K562 treated with DMSO at 1 percent for 12 hours (cell line): ENCODE data around the gene INSL3. TPM values are rescaled to one million over a fixed set of nuclear protein-coding genes. Genes with fewer than 3 reads are reported as not detected.

Experiments used
- total RNA-seq: library from RNA; unstranded; fragments of 300-600 nt; gene quantifications from 2 replicates; pipeline ENCODE4 v1.2.3, GENCODE V29; 2022; ENCODE audit not compliant: insufficient read depth

INSL3 gene
- not detected in 2 replicates for total RNA-seq

GRCh38 chr19:17821190-17821589 lies at the start of gene INSL3:
Gene INSL3, minus strand, starts transcription at chr19:17821519. Its CDS starts 13 bp downstream, at chr19:17821506.

GRCh38 chr19:17859533-17860330 lies 38.4 kb upstream of the INSL3 start, which contains the start of gene RPL18A:
Gene RPL18A, plus strand, starts transcription at chr19:17859910. Its CDS starts 47 bp downstream, at chr19:17859957.

GRCh38 chr19:17847538-17848366 lies 26.4 kb upstream of the INSL3 start, which contains the start of gene JAK3:
Gene JAK3, minus strand, starts transcription at chr19:17847982. Its CDS starts 3,565 bp downstream, at chr19:17844417.

GRCh38 chr19:17794731-17795494 lies 26.4 kb downstream of the INSL3 start, which contains the start of gene B3GNT3:
Gene B3GNT3, plus strand, starts transcription at chr19:17795138. Its CDS starts 12,670 bp downstream, at chr19:17807808.

Other genes with a start within 250 kb of the INSL3 start
- gene UNC13A, start 133.2 kb downstream of the INSL3 start, total RNA-seq = 0.07 and 0.49 TPM in 2 replicates
- 72.4 and 81.5 TPM in 2 replicates for gene MAP1S, start 102.0 kb downstream of the INSL3 start, total RNA-seq
- 21.7 and 33.6 TPM in 2 replicates for gene FCHO1, start 70.0 kb downstream of the INSL3 start, total RNA-seq
- gene B3GNT3, start 26.4 kb downstream of the INSL3 start, total RNA-seq = not detected in 2 replicates
- 0.10 TPM in 1 of 2 replicates, not detected in the other for gene JAK3, start 26.5 kb upstream of the INSL3 start, total RNA-seq
- gene RPL18A, start 38.4 kb upstream of the INSL3 start, total RNA-seq = 7,109 and 9,729 TPM in 2 replicates
- gene SLC5A5, start 50.4 kb upstream of the INSL3 start, total RNA-seq = not detected in 2 replicates
- 99.3 and 108 TPM in 2 replicates for gene CCDC124, start 111.5 kb upstream of the INSL3 start, total RNA-seq
- gene KCNN1, start 145.6 kb upstream of the INSL3 start, total RNA-seq = 4.4 and 17.3 TPM in 2 replicates
- 20.7 and 27.8 TPM in 2 replicates for gene ARRDC2, start 186.7 kb upstream of the INSL3 start, total RNA-seq